B cell (primary cell): Measurements from ENCODE around the gene SIRT4. TPM values are rescaled to one million over a fixed set of nuclear protein-coding genes. Genes with fewer than 3 reads are reported as not detected.

Source experiments
- ATAC-seq: fragments of 200-7000 bp; cut with Tn5 transposase; one replicate; pipeline ENCODE4 v1.10.0; 2021; ENCODE audit warnings: low read depth, mild to moderate bottlenecking, moderate number of reproducible peaks, moderate library complexity
- CTCF ChIA-PET: fragments of 350-600 bp; sonication (Branson Sonifier 250); formaldehyde crosslinking; loops from one replicate; lab custom pipeline; 2021; ENCODE audit warnings: antibody characterized with exemption, inconsistent platforms; lab: Charles Lee
- POLR2A ChIA-PET: fragments of 350-600 bp; sonication (Branson Sonifier 250); formaldehyde crosslinking; loops from one replicate; lab custom pipeline; 2021; ENCODE audit warnings: antibody characterized with exemption; lab: Charles Lee
- DNase-seq: peaks from one replicate; pipeline ENCODE4 v3.0.0; 2013
- H2AFZ ChIP-seq: 2 replicates; pipeline ENCODE4 v1.6.1; 2012; ENCODE audit warnings: mild to moderate bottlenecking, low read depth, low read length; ENCODE audit not compliant: insufficient read depth, poor library complexity, severe bottlenecking
- H3K27ac ChIP-seq, 2 donors: 1 replicate in 1 of 2; 2 replicates in 1 of 2; pipeline ENCODE4 v1.5.1; 2012 to 2013; ENCODE audit warnings: low read length in 2 of 2, mild to moderate bottlenecking in 2 of 2, moderate library complexity in 1 of 2
- H3K27me3 ChIP-seq, 4 experiments: fragments of 200-600 bp in 1 of 4; sonication (generic) in 1 of 4; replicated peaks in 1 of 4; 1 replicate in 2 of 4; 2 replicates in 2 of 4; pipeline versions ENCODE4 v1.6.1 to v1.7.0; 2013 to 2016; ENCODE audit warnings: low read length in 3 of 4, mild to moderate bottlenecking in 2 of 4, mixed read lengths in 1 of 4, moderate library complexity in 1 of 4; ENCODE audit not compliant: insufficient read depth in 4 of 4, control insufficient read depth in 3 of 4; ENCODE audit errors: control extremely low read depth in 1 of 4
- H3K36me3 ChIP-seq, 2 experiments: replicated peaks in 1 of 2; 1 replicate in 1 of 2; 2 replicates in 1 of 2; pipeline versions ENCODE4 v1.6.1 to v1.7.1; 2013; ENCODE audit warnings: low read length in 1 of 2; ENCODE audit not compliant: insufficient read depth in 2 of 2, control insufficient read depth in 1 of 2; ENCODE audit errors: control extremely low read depth in 1 of 2, extremely low read depth in 1 of 2
- H3K4me1 ChIP-seq, 2 donors: fragments of 200-600 bp in 1 of 2; sonication (generic) in 1 of 2; 1 replicate in 1 of 2; 2 replicates in 1 of 2; pipeline versions ENCODE4 v1.5.1 to v1.6.1; 2013 to 2017; ENCODE audit warnings: low read length in 2 of 2; ENCODE audit not compliant: control insufficient read depth in 2 of 2, insufficient read depth in 2 of 2
- H3K4me2 ChIP-seq: replicated peaks from 2 replicates; pipeline ENCODE3; 2012; ENCODE audit warnings: mild to moderate bottlenecking, low read depth, low read length; ENCODE audit not compliant: poor library complexity, severe bottlenecking
- H3K4me3 ChIP-seq, 5 experiments: fragments of 200-600 bp in 1 of 5; sonication (generic) in 1 of 5; 1 replicate in 3 of 5; 2 replicates in 2 of 5; pipeline versions ENCODE4 v1.5.1 to v1.7.0; 2011 to 2016; ENCODE audit warnings: low read length in 4 of 5, mild to moderate bottlenecking in 4 of 5, low read depth in 2 of 5, control low read depth in 1 of 5, moderate library complexity in 1 of 5; ENCODE audit not compliant: insufficient read depth in 1 of 5; ENCODE audit errors: control extremely low read depth in 1 of 5, extremely low read depth in 1 of 5
- H3K79me2 ChIP-seq: fragments of 200-600 bp; sonication (generic); one replicate; pipeline ENCODE4 v1.6.0; 2016; ENCODE audit warnings: low read length; ENCODE audit not compliant: control insufficient read depth, insufficient read depth
- H3K9ac ChIP-seq: fragments of 200-600 bp; sonication (generic); 2 replicates; pipeline ENCODE4 v1.6.1; 2017; ENCODE audit warnings: mild to moderate bottlenecking, low read length, moderate library complexity
- H3K9me3 ChIP-seq, 3 donors: one replicate each; pipeline versions ENCODE4 v1.6.1 to v1.7.1; 2013; ENCODE audit warnings: low read length in 2 of 3; ENCODE audit not compliant: control insufficient read depth in 2 of 3, insufficient read depth in 1 of 3; ENCODE audit errors: control extremely low read depth in 1 of 3
- H4K20me1 ChIP-seq: 2 replicates; pipeline ENCODE4 v1.6.0; 2012; ENCODE audit warnings: mild to moderate bottlenecking, low read length; ENCODE audit not compliant: insufficient read depth, control insufficient read depth, poor library complexity, severe bottlenecking
- H3K27ac Mint-ChIP-seq: one replicate; pipeline ENCODE4 v1.8.0; 2021; ENCODE audit warnings: mixed read lengths
- H3K27me3 Mint-ChIP-seq: one replicate; pipeline ENCODE4 v1.8.0; 2021; ENCODE audit warnings: mixed read lengths
- H3K4me1 Mint-ChIP-seq: one replicate; pipeline ENCODE4 v1.8.0; 2021; ENCODE audit warnings: mixed read lengths
- H3K4me3 Mint-ChIP-seq: one replicate; pipeline ENCODE4 v1.8.0; 2021; ENCODE audit warnings: mixed read lengths
- H3K9me3 Mint-ChIP-seq: one replicate; pipeline ENCODE4 v1.8.0; 2022; ENCODE audit warnings: mixed read lengths; ENCODE audit not compliant: insufficient read depth
- CTCF ChIP-seq: fragments of 200-600 bp; IDR thresholded peaks from one replicate; pipeline ENCODE4 v1.8.0; 2022; ENCODE audit warnings: antibody characterized with exemption, mild to moderate bottlenecking
- EZH2 ChIP-seq: IDR thresholded peaks from 2 replicates; pipeline ENCODE4 v1.6.1; 2012; ENCODE audit warnings: borderline replicate concordance, low read depth, mild to moderate bottlenecking, moderate library complexity, low read length; ENCODE audit not compliant: insufficient read depth, poor library complexity, severe bottlenecking
- WGBS: methylation state at CpG from one replicate; pipeline ENCODE4 v1.1.5; 2013; ENCODE audit warnings: missing lambda C conversion rate; ENCODE audit not compliant: insufficient coverage; 5-methylcytosine and 5-hydroxymethylcytosine counted together
- intact Hi-C: fragments of 100-400 bp; cut with micrococcal nuclease; formaldehyde crosslinking; loops from one replicate; pipeline ENCODE4 v1.10.0; 2022
- polyA plus RNA-seq: library from polyadenylated mRNA; depleted of rRNA; stranded (reverse); fragments of >200 nt; gene quantifications from 2 replicates; pipeline ENCODE4 v1.2.3, GENCODE V29; 2012
- total RNA-seq, 2 donors: library from RNA; stranded (reverse); fragments of 120-200 nt in 1 of 2; gene quantifications; 1 replicate in 1 of 2; 2 replicates in 1 of 2; pipeline versions ENCODE4 v1.2.3 to v1.2.4, GENCODE V29; 2013 to 2022

SIRT4 gene
- total and polyA plus RNA-seq, 2 donors (not counting 1 experiment from before 2014, with no cell fraction given), result 1.5 to 4.8 TPM

- H3K4me1 ChIP-seq, result peaks cover 0 to 9% of the 10 kb centered on the region in 2 donors
- 76% methylated on average over 4 of the region's 4 CpGs for WGBS
- Mint-ChIP-seq H3K4me3 (no peak overlapping the region), H3K27me3 (peaks cover 19% of the 10 kb centered on the region), H3K9me3 (no peaks in the 10 kb centered on the region), H3K4me1 (peaks cover 7% of the 10 kb centered on the region), H3K27ac (no peak overlapping the region)
- no peaks in the 10 kb centered on the region for H4K20me1 ChIP-seq
- H3K9ac ChIP-seq, result no peak overlapping the region
- no peak overlapping the region for H3K4me3 ChIP-seq
- DNase-seq, result no peak
- no peak overlapping the region for H3K4me2 ChIP-seq
- TF ChIP-seq CTCF, result no peak
- no peak for TF ChIP-seq EZH2
- no peak overlapping the region for H3K27ac ChIP-seq
- intact Hi-C loops, result loop anchor here (5.0 kb wide), 1 partner anchor 319 kb away; no protein-coding TSS in a partner anchor
- ChIA-PET POLR2A (interaction anchor here (0.7 kb wide), 1 partner anchor 373 kb away, joined by 3 read pairs; no protein-coding TSS in a partner anchor), CTCF (no interaction called here)
- no peaks in the 10 kb centered on the region for H3K79me2 ChIP-seq
- no peak overlapping the region for H2AFZ ChIP-seq
- H3K9me3 ChIP-seq, result no peaks in the 10 kb centered on the region
- no peaks in the 10 kb centered on the region for H3K36me3 ChIP-seq
- ATAC-seq, result no peak
- H3K27me3 ChIP-seq, result peaks cover 0 to 10% (median 2%) of the 10 kb centered on the region in 4 experiments
These were observed 26.1 kb downstream of the SIRT4 start for GRCh38 chr12:120328228-120328627.

- H3K9me3 ChIP-seq, result peaks cover 0 to 10% (median 3%) of the 10 kb centered on the region in 3 donors
- peaks cover 3% of the 10 kb centered on the region for H3K9me3 Mint-ChIP-seq
- H3K27me3 Mint-ChIP-seq, result peaks cover 16% of the 10 kb centered on the region
- TF ChIP-seq CTCF, result no peak
- no peak for TF ChIP-seq EZH2
- H3K4me1 ChIP-seq, result no peaks in the 10 kb centered on the region
- WGBS, result 88% methylated on average over 1 of the region's 3 CpGs
- ChIA-PET POLR2A (no interaction called here), CTCF (no interaction called here)
- H3K27ac ChIP-seq, result no peak overlapping the region
- H3K4me2 ChIP-seq, result no peak overlapping the region
- H3K4me1 Mint-ChIP-seq, result peaks cover 2% of the 10 kb centered on the region
- H3K36me3 ChIP-seq, result no peaks in the 10 kb centered on the region
- H3K4me3 ChIP-seq, result no peak overlapping the region
- no peak overlapping the region for H3K27ac Mint-ChIP-seq
- peaks cover 0 to 10% (median 2%) of the 10 kb centered on the region in 4 experiments for H3K27me3 ChIP-seq
- no peak overlapping the region for H3K4me3 Mint-ChIP-seq
- H2AFZ ChIP-seq, result no peak overlapping the region
- H3K9ac ChIP-seq, result no peak overlapping the region
- ATAC-seq, result no peak
- DNase-seq, result no peak
- no peaks in the 10 kb centered on the region for H3K79me2 ChIP-seq
- intact Hi-C loops, result no loop called here
- no peaks in the 10 kb centered on the region for H4K20me1 ChIP-seq
These were observed 29.3 kb downstream of the SIRT4 start for GRCh38 chr12:120331390-120331789.
